HG03159 (cell line): ENCODE measurements around the gene TJP3.

Experiments used
- ATAC-seq: cut with Tn5 transposase; IDR thresholded peaks from one replicate; pipeline ENCODE4 v1.9.1; 2021; ENCODE audit warnings: mild to moderate bottlenecking, moderate library complexity; ENCODE audit not compliant: unreplicated experiment

TJP3 gene

DNA sequence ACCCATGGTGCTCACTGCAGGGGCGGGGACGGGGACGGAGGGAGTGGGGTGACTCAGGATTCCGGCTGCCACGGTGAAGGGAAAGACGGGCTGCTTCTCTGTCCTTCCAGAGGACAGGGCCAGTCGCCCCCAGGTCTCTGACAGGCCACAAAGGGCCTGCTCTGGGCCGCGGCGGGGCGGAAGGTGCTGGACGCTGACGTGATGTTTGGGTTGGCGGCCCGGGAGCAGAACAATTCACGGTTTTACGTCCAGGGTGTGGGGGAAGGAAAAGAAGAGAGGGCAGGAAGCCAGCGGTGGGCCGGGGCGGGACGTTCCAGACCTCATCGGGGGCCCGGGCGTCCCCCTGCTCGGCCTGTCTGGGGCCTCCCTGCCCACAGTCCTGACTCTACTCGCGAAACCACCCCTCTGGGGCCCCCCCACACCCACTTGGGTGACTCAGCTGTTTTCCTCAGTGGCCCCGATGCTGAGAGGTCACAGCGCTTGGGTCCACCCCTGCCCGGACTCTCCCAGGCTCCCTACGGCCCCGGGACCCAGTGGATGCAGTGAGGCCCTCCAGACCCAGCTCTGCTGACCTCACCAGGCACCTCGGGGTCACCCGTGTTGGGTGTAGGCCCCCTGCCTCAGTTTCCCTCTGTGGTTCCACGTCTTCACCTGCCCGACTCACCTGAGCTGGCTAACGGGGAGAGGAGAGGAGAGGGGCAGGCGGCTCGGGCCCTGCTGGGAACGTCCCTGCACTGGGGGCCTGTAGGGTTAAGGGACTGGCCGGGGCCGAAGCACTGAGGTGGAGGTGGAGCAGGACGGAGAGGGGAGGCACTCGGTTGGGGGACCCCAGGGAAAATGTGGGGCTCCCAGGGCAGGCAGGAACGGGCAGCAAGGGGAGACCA lies 37.1 kb upstream of the TJP3 start:
- ATAC-seq = no peak

DNA sequence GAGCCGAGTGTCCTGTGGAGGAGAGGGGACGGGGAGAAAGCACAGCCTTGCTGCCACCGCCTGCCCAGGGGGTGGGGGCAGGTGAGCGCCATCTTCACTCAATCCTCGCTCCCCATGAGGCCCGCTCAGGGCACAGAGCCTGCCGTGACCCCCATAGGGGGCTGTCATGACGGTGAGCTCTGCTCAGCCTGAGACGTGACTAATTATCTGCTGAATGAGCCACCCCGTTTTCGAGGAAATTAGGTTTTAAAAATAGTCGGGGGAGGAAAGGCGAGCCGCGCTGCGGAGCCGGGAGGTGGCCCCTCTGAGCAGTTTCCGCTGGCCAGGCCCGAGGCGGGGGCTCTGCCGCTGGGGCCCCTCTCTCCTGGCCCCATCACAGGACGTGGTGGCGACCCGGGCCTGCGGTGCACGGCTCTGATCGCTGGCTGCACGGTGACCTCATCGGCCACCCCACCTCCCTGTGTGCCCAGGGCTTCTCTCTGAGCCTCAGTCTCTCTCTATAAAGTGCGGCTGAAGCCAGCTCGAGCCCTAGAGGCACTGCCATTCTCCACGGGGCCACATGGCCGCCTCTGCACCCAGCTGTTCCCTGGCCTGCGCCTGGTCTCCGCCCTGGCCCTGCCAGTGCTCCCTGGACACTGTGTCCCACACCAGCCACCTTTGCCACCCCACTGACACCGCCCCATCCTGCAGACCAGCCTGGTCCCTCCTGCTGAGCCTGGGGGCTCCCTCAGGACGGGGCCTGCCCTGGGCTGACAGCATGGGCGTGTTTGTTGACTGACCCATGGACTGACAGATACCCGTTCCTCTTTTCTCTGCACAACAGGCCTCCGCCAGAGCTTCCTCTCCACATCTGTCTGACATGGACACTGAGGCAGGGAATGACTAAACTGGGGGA lies 36.3 kb upstream of the TJP3 start:
- no peak for ATAC-seq

DNA sequence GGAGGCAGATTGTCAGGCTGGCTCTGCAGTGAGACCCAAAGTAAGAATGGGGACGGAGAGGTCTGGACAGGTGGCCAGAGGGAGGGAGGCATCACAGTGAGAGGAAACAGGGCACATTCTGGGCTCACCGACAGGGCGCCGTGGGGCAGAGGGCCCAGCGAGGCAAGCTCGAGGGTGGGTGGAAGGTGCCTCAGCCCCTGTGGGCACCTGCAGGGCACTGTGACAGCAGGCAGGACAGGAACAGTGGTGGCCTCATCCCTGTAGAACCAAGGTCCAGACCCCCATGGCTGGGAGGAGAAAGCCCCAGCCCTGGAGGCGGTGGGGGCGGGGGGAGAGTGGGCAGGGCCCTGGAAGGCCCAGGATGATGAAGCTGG lies 35.6 kb upstream of the TJP3 start:
- ATAC-seq = no peak

- no peak for ATAC-seq
These were observed 35.2 kb upstream of the TJP3 start for GRCh38 chr19:3672993-3673392.

- ATAC-seq = no peak
These were observed 34.4 kb upstream of the TJP3 start for GRCh38 chr19:3673506-3674439.

- no peak for ATAC-seq
These were observed 33.2 kb upstream of the TJP3 start for GRCh38 chr19:3674784-3675543.

DNA sequence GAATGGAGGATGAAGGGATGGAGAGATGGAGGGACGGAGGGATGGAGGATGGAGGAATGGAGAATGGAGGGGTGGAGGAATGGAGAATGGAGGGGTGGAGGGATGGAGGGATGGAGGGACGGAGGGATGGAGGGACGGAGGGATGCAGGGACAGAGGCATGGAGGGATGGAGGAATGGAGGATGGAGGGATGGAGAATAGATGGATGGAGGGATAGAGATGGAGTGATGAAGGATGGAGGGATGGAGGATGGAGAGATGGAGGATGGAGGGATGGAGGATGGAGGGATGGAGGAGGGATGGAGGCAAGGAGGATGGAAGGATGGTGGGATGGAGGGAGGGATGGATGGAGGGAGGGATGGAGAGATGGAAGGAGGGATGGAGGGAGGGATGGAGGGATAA lies 30.0 kb upstream of the TJP3 start:
- no peak for ATAC-seq

DNA sequence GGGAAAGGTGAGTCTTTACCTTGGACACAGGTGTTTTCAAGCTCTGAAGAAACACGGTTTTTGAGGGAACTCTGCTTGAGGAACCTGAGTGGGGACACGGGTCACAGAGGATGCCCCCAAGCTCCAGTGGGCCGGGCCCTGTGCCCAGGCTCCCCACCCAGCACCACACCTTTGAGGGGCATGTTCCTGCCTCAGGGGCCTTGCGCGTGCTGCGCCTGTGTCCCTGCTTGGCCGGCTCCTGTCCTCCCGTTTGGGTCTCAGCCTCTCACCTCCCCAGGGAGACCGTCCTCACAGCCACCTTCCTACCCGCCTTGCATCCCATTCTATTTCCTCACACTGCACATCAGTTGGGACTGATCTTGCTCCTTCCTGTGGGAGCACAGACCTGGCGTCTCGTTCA lies 29.0 kb upstream of the TJP3 start:
- no peak for ATAC-seq

DNA sequence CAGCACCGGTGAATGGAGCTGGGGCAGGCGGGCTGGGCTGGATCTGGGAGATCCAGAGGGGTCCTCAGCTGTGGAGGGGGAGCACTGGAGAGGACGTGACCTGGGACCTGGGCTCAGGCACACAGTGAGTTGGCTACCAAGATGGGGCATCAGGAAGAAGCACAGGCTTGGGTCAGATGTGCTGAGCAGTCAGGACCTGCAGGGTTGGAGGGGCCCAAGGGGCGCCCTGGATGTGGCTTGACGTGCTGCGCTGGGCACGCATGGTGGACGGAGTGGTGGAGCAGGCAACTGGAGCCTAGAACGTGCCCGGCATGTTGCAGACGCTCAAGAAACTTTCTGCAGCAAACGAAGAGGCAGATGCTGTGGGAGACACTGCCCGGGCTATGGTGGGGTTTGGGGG lies 28.6 kb upstream of the TJP3 start:
- no peak for ATAC-seq

DNA sequence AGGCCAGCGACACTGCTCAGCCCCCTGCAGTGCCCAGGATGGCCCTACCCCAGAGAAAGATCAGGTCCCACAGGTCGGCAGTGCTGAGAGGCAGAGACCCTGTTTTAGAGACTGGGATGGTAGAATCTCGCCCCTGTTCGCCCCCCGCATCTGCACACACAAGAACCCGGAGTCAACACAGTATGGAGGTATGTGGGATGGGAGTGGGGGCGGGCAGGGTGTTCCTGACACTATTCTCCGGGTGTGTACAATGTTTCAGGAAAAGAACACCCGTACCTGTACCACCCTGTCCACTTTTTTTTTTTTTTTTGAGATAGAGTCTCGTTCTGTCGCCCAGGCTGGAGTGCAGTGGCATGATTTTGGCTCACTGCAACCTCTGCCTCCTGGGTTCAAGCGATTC lies 27.2 kb upstream of the TJP3 start:
- no peak for ATAC-seq

GRCh38 chr19:3682286-3682685 lies 25.9 kb upstream of the TJP3 start:
- ATAC-seq = no peak

GRCh38 chr19:3682741-3683404 lies 25.3 kb upstream of the TJP3 start:
- no peak for ATAC-seq

- no peak for ATAC-seq
These were observed 24.7 kb upstream of the TJP3 start for GRCh38 chr19:3683405-3684053.

DNA sequence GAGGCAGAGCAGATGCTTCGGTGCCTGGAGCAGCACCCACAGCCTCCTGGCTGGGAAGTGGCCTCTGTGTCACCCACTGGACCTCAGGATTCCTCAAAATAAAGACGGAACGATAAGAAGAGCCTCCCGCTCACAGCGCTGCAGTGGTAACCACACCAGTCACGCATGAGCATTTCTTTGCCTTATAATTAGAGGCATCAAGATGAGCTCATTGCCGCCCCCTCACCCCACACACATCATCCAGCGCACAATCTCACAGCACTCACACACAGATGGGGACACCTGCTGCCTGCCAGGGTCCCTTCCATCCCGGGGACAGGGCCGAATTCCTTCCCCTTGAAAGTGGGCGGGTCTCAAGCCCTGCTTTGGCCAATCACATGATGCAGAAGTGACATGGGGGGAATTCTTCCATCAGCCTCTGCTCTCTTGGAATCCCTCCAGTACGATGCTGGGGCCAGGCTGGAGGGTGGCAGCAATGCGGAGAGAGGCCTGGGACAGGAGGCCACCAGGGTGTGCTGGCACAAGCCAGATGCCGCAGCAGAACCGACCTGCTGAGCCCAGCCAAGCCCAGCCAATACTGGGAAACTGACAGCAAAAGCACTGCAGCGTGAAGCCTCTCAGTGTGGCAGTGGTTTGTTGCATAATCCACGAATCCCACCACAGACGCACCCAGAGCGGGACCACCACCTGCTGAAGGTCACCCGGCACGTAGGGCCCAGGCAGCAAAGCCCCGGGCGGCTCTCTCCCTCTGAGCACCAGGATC lies 23.9 kb upstream of the TJP3 start:
- ATAC-seq = no peak

DNA sequence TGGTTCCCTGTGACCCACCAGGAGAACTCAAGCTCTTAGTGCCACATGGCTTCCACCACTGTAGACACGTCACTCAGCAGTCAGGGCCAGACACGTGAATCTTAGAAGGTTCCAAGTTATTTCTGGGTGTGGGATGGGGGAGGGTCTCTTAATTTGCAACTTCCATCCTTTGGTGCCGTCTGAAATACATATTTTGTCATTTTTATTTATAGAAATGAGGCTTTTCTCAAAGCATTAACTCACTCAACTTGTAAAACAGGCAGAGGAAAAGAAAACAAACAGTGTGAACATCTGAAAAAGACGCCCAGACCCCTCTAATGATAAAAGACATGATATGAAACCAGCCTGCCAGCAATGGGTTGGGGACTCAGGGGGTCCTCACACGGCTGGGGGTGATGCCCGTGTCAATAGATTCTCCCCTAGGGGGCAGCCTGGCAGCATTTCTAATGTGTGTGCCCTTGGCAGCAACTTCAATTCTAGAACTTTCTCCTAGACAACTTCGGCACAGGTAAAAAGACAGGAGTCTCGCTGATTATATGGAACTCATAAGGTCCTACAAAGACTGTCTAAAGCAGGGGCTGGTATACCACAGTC lies 23.3 kb upstream of the TJP3 start:
- ATAC-seq = no peak

- ATAC-seq = no peak
These were observed 20.8 kb upstream of the TJP3 start for GRCh38 chr19:3687393-3687773.

DNA sequence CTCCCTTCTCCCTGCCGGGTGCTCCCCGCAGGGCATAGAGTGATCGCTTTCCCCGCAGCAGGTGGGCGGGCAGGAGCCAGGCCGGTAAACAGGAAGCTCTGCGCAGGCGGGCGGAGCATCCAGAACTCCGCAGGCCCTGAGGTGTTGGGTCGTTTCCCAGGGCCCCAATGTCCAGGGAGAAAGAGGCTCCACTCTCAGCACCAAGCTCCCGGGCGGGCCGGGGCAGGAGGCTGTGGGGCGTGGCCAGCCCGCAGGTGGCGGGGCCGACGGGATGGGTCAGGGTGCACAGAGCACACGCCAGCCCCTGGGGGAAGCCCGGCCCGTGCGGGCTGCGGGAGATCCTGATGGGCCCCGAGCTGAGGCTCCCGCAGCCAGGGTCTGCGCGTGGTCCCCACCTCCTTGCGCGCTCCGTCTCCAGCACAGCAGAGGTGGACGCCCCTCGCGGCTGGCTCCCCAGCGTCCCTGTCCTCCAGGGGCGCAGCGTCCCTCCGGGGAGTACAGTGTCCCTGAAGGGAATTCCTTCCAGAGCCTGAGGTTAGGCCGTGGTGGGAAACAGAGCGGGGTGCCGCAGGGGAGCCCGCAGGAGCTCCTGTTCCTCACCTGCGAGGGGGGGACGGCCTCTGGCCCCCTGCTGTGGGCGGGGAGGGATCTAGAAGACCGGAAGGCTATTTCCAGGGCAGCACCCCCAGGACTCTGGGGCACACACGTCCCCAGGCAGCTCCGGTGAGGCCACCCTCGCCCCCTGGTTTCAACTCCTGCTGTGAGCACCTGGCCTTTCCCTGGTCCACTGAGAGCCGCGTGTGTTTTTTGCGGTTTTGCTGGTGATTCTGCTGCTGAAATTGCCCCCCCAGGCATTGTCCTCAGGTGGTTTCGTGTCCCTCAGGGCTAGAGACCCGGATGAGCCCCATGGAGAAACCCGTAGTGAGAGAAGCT lies 20.1 kb upstream of the TJP3 start:
- ATAC-seq = no peak
